ENCODE results near the gene ZFP36.

ZFP36 gene

DNA sequence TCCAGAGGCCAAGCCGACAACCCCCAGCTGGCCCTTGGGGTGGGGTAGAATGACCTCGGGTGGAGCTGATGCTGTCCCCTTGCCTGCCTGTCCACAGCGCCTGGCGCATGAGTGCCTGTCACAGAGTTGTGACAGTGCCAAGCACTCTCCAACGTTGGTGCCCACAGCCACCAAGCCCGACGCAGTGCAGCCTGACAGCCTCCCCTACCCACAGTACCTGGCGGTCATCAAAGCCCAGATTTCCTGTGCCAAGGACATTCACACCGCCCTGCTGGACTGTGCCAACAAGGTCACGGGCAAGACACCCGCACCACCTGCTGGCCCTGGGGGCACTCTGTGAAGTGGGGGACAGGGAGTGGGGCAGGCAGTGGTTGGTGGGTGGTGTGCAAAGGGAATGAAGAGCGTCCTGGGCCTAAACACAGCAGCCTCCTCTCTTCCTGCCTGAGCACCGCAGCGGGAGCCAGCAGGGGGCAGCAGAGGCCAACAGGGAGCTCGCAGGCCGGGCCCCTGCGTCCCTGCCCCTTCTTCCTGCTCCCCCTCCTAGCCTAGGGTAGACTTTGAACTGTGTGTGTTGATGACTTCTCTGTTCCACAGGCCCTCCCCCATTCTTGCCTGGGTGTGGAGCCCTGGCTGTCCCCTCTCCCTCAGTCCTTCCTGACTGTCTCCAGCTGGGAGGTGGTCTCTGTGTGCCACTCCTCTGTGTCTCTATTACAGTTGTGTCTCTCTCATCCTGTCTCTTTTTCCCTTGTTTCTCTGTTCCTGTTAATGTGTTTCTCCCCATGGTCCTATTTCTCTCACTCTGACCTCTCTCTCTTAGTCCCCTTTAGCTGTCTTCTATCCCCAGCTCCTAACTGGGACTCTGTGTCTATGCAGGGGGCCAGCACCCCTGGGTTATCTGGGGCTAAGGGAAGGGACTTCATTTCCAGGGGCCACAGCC lies 9.0 kb upstream of the ZFP36 start:
- H3K4me1 Mint-ChIP-seq (ENCODE audit: low read depth), result peaks cover 53% of the 10 kb centered on the region
- H3K4me3 Mint-ChIP-seq, result peak overlapping the region; percentile 11
- peak overlapping the region; percentile 96 for H3K27ac Mint-ChIP-seq
- H3K27me3 Mint-ChIP-seq (ENCODE audit: low read depth), result no peaks in the 10 kb centered on the region
- no peaks in the 10 kb centered on the region for H3K9me3 Mint-ChIP-seq
- H3K36me3 Mint-ChIP-seq (ENCODE audit: low read depth), result peaks cover 19% of the 10 kb centered on the region

- H3K27me3 Mint-ChIP-seq (ENCODE audit: low read depth), result no peaks in the 10 kb centered on the region
- peaks cover 52% of the 10 kb centered on the region for H3K4me1 Mint-ChIP-seq (ENCODE audit: low read depth)
- H3K9me3 Mint-ChIP-seq, result no peaks in the 10 kb centered on the region
- peaks cover 18% of the 10 kb centered on the region for H3K36me3 Mint-ChIP-seq (ENCODE audit: low read depth)
- H3K4me3 Mint-ChIP-seq, result peak overlapping the region; percentile 11
- H3K27ac Mint-ChIP-seq, result peak overlapping the region; percentile 96
Observed at GRCh38 chr19:39398297-39398864, 8.3 kb upstream of the ZFP36 start.

GRCh38 chr19:39399668-39400050 lies 7.0 kb upstream of the ZFP36 start:
- Mint-ChIP-seq H3K9me3 (no peaks in the 10 kb centered on the region), H3K27ac (peak overlapping the region; percentile 55), H3K4me1 (ENCODE audit: low read depth) (peaks cover 50% of the 10 kb centered on the region), H3K36me3 (ENCODE audit: low read depth) (peaks cover 11% of the 10 kb centered on the region), H3K27me3 (ENCODE audit: low read depth) (no peaks in the 10 kb centered on the region), H3K4me3 (peak overlapping the region; percentile 21)

- Mint-ChIP-seq H3K9me3 (no peaks in the 10 kb centered on the region), H3K27me3 (ENCODE audit: low read depth) (no peaks in the 10 kb centered on the region), H3K4me1 (ENCODE audit: low read depth) (peaks cover 51% of the 10 kb centered on the region), H3K36me3 (ENCODE audit: low read depth) (peaks cover 11% of the 10 kb centered on the region), H3K4me3 (peak overlapping the region; percentile 21), H3K27ac (peak overlapping the region; percentile 55)
Observed at GRCh38 chr19:39400061-39400460, 6.6 kb upstream of the ZFP36 start.

GRCh38 chr19:39401070-39401548 lies 5.5 kb upstream of the ZFP36 start:
- Mint-ChIP-seq H3K36me3 (ENCODE audit: low read depth) (peaks cover 4% of the 10 kb centered on the region), H3K9me3 (no peaks in the 10 kb centered on the region), H3K27ac (peak overlapping the region; percentile 84), H3K4me3 (peak overlapping the region; percentile 80), H3K4me1 (ENCODE audit: low read depth) (peaks cover 58% of the 10 kb centered on the region), H3K27me3 (ENCODE audit: low read depth) (no peaks in the 10 kb centered on the region)

DNA sequence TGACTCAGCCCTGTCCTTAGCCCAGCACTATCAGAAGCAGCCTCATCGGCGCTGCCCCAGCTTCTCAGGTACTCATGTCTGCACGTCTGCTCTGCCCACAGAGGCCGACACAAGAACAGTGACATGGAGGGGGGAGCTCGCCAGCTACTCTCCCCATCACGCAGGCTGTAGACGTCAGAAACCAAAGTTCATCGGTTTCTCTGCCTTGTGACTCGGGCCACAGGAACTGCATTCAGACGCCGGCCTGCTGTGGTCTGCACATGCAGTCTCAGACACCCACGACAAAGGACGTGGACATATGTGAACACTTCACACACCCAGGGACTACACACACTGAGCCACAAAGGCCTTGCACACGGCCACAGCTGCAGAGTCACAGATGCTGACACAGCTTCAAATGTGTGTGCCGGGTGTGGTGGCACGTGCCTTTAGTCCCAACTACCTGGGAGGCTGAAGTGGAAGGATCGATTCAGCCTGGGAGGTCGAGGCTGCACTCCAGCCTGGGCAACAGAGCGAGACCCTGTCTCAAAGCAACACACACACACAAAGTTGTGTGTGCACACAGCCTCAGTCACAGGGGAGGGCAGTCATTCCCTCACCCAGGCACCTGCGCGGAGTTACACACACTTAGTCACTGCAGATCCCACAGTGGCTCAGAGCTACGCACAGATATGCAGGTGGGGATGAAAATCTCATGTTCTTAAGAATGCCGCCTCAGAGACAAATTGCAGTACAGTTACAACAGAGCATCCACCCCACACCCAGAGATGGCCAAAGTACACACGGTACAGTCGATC lies 4.9 kb upstream of the ZFP36 start:
- Mint-ChIP-seq H3K4me1 (ENCODE audit: low read depth) (peaks cover 60% of the 10 kb centered on the region), H3K9me3 (no peaks in the 10 kb centered on the region), H3K4me3 (peak overlapping the region; percentile 80), H3K27ac (peak overlapping the region; percentile 84), H3K27me3 (ENCODE audit: low read depth) (no peaks in the 10 kb centered on the region), H3K36me3 (ENCODE audit: low read depth) (peaks cover 4% of the 10 kb centered on the region)

GRCh38 chr19:39402346-39403300 lies 4.0 kb upstream of the ZFP36 start:
- Mint-ChIP-seq H3K4me1 (ENCODE audit: low read depth) (peaks cover 57% of the 10 kb centered on the region), H3K27ac (peak overlapping the region; percentile 84), H3K36me3 (ENCODE audit: low read depth) (peaks cover 7% of the 10 kb centered on the region), H3K4me3 (peak overlapping the region; percentile 80), H3K27me3 (ENCODE audit: low read depth) (no peaks in the 10 kb centered on the region), H3K9me3 (no peaks in the 10 kb centered on the region)

DNA sequence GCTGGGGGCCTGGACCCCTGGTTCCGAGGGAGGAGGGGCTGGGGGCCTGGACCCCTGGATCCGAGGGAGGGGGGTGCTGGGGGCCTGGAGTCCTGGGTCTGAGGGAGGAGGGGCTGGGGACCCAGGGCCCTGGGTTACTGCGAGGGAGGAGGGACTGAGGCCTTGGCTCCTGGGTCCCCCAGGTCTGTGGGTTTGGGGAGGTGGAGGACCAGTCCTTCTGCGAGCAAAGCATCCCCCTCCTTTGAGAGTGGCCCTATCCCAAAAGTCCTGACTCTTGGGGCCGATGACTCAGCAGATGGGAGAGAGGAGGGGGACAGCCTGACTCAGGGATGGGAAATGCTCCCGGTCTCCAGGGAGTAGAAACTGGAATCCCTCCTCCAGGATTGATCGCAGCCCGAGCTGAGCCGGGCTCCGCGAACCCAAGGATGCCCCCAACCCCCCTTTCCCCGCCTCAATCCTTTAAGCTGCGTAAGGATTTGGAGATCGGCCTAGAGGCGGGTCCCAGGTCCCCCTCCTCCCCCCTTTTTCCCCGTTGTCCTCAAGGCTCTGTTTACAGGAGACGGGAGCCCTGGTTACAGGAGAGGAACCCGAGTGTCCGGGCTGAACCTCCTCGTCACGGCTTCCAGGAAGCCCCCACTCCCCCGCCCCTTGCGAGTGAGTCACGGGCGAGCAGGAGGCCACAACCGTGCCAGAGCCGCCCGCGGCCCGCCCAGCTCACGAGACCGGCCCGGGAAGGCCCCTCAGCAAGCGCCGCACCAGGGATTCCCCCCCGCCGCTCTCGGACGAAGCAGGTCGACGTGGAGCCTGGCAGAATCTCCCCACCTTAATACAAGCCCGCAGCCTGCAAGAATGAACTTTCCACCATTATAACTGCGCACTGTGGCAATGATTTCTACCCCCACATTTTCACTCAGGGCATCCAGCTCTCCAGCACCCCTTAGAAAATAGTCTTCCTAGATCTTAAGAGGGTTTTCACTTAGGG lies 3.0 kb upstream of the ZFP36 start:
- Mint-ChIP-seq H3K27ac (peak overlapping the region; percentile 87), H3K4me3 (peak overlapping the region; percentile 77), H3K36me3 (ENCODE audit: low read depth) (peaks cover 15% of the 10 kb centered on the region), H3K27me3 (ENCODE audit: low read depth) (no peaks in the 10 kb centered on the region), H3K4me1 (ENCODE audit: low read depth) (peaks cover 52% of the 10 kb centered on the region), H3K9me3 (no peaks in the 10 kb centered on the region)

- H3K27me3 Mint-ChIP-seq (ENCODE audit: low read depth), result no peaks in the 10 kb centered on the region
- H3K4me3 Mint-ChIP-seq, result peak overlapping the region; percentile 14
- peak overlapping the region; percentile 45 for H3K27ac Mint-ChIP-seq
- H3K9me3 Mint-ChIP-seq, result no peaks in the 10 kb centered on the region
- H3K36me3 Mint-ChIP-seq (ENCODE audit: low read depth), result peaks cover 15% of the 10 kb centered on the region
- peaks cover 46% of the 10 kb centered on the region for H3K4me1 Mint-ChIP-seq (ENCODE audit: low read depth)
Observed at GRCh38 chr19:39405261-39405957, 1.2 kb upstream of the ZFP36 start.

DNA sequence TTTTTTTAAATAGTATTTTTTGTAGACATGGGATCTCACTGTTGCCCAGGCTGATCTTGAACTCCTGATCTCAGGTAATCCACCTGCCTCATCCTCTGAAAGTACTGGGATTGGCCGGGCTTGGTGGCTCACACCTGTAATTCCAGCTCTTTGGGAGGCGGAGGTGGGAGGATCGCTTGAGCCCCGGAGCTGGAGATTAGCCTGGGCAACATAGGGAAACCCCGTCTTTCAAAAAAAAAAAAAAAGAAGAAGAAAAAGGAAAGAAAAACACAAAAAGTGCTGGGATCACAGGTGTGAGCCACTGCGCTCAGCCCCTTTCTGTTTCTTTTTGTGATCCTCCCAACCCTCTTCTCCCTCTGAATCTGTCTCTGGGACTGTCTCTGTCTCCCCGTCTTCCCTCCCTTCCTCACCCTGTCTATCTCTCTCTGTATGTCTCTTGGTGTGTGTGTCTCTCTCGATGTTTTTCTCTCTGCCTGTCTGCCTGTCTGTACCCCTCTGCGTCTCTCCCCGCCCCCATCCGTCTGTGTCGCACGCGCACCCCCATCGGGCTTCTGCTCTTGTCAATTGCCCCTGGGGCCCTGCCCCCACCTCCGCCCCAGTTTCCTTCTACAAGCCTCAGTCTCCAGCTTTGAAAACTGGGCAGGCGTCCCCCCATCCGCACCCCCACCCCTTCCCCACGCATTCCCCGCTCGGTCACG lies 540 bp upstream of the ZFP36 start:
- H3K4me3 Mint-ChIP-seq, result peak overlapping the region; percentile 87
- H3K27ac Mint-ChIP-seq, result peak overlapping the region; percentile 92
- no peaks in the 10 kb centered on the region for H3K27me3 Mint-ChIP-seq (ENCODE audit: low read depth)
- H3K4me1 Mint-ChIP-seq (ENCODE audit: low read depth), result peaks cover 49% of the 10 kb centered on the region
- H3K9me3 Mint-ChIP-seq, result no peaks in the 10 kb centered on the region
- H3K36me3 Mint-ChIP-seq (ENCODE audit: low read depth), result peaks cover 20% of the 10 kb centered on the region

DNA sequence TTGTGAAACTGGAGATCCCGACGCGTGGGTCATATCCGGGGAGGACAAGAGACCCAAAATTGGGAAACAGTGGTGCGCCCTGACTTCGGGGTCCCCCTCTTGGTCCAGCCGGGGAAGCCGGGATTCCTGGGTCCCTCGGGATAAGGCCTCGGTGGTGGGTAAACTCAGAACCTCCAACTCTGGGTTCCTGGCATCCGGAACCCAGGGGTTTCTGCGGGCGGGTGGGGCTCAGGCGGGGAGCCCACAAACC lies 688 bp downstream of the ZFP36 start:
- Mint-ChIP-seq H3K27ac (peak overlapping the region; percentile 98), H3K27me3 (ENCODE audit: low read depth) (no peaks in the 10 kb centered on the region), H3K4me1 (ENCODE audit: low read depth) (peaks cover 47% of the 10 kb centered on the region), H3K36me3 (ENCODE audit: low read depth) (peaks cover 24% of the 10 kb centered on the region), H3K9me3 (no peaks in the 10 kb centered on the region), H3K4me3 (peak overlapping the region; percentile 96)
